ENCODE measurements around the gene S100A3. TPM values are rescaled to one million over a fixed set of nuclear protein-coding genes. Genes with fewer than 3 reads are reported as not detected.
A peak's percentile ranks its signal among the peaks of the same experiment; 100 is the strongest.

The S100A3 gene
- total RNA-seq, 1 experiment from 2014 or later: 90.0 TPM

DNA sequence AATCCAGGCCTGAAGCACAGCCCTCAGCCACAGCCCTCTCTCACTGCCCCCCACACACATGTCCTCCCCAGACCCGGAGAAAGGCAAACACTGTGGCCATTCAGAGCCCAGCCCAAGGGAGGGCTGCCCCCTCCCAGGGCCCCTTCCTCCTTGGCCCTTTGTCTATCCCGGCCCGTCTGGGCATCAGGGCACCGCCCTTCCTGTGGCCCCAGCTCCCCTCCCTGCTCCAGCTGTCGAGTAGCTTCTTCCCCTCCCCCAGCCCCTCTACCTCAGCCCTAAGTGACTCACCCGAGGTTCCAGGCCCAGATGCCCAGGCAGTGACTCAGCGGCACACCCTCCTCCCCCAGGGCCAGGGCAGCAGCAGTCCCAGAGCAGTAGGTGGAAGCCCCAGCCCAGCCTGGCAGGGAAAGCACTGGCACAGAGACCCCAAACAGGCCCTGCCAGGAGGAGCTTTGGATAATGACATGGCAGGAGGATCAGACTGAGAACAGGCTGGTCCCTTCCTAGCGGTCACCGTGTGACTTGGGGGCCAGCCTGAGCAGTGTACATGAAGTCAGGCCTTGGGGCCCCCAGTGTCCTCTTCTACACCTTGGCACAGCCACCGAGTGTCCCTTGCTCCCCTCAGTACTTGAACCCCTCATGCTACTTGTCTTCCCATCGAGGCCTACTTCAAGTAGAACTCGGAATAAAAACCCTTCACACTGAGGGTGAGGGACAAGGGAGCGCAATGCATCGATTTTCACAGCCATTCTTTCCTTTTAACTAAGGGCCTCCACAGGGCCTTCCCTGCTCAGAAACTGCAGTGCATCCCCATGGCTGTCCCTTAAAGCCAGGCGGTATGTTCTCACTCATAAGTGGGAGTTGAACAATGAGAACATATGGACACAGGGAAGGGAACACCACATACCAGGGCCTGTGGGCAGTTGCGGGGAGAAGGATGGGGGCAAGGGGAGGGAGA, 17.6 kb upstream of the S100A3 start:
- ChIA-PET CTCF (interaction anchor here (0.7 to 11.5 kb wide), 13 partner anchors 20 to 380 kb away, joined by 3 to 221 read pairs (median 4); partner anchors contain the start of genes DENND4B, S100A13, S100A14 and S100A16), POLR2A (interaction anchor here (0.6 to 24.9 kb wide), 36 partner anchors 9 to 1531 kb away, joined by 3 to 2106 read pairs (median 5); partner anchors contain the start of genes CHTOP, CREB3L4, ILF2 and JTB)
- H3K4me3 Mint-ChIP-seq (ENCODE audit: unreplicated experiment): peak overlapping the region; percentile 67
- H3K4me1 Mint-ChIP-seq (ENCODE audit: insufficient read depth, unreplicated experiment): peaks cover 65% of the 10 kb centered on the region
- TSS peak; percentile 59 for BruUV-seq (replicated peaks)
- peak overlapping the region; percentile 92 for H3K27ac Mint-ChIP-seq (ENCODE audit: low read depth, unreplicated experiment)
- DNase-seq (ENCODE audit: unreplicated experiment): peak; percentile 100
- no peaks in the 10 kb centered on the region for H3K27me3 Mint-ChIP-seq (ENCODE audit: insufficient read depth, unreplicated experiment)
- peaks cover 26% of the 10 kb centered on the region for H3K36me3 Mint-ChIP-seq (ENCODE audit: insufficient read depth, unreplicated experiment)
- H3K9me3 Mint-ChIP-seq (ENCODE audit: unreplicated experiment): no peaks in the 10 kb centered on the region
- TF ChIP-seq CTCF (IDR thresholded peaks at IDR 0.05; ENCODE audit: unreplicated experiment): no peak
- intact Hi-C loops (cut with micrococcal nuclease): no loop called here

- intact Hi-C loops (cut with micrococcal nuclease): loop anchor here (2.0 kb wide), 1 partner anchor 17 kb away; the partner anchor contains the start of gene S100A3
- Mint-ChIP-seq H3K9me3 (ENCODE audit: unreplicated experiment) (no peaks in the 10 kb centered on the region), H3K4me1 (ENCODE audit: insufficient read depth, unreplicated experiment) (peaks cover 66% of the 10 kb centered on the region), H3K4me3 (ENCODE audit: unreplicated experiment) (peak within 1 kb of the TSS; percentile 67), H3K36me3 (ENCODE audit: insufficient read depth, unreplicated experiment) (peaks cover 35% of the 10 kb centered on the region), H3K27me3 (ENCODE audit: insufficient read depth, unreplicated experiment) (no peaks in the 10 kb centered on the region), H3K27ac (ENCODE audit: low read depth, unreplicated experiment) (peak within 1 kb of the TSS; percentile 92)
- BruUV-seq (replicated peaks): no TSS peak
- CTCF ChIA-PET: interaction anchor here (0.7 to 11.5 kb wide), 15 partner anchors 13 to 381 kb away, joined by 3 to 221 read pairs (median 5); partner anchors contain the start of genes DENND4B, S100A13, S100A14 and S100A16
- DNase-seq (ENCODE audit: unreplicated experiment): peak; percentile 99
- TF ChIP-seq CTCF (IDR thresholded peaks at IDR 0.05; ENCODE audit: unreplicated experiment): no peak
- POLR2A ChIA-PET: interaction anchor here (0.6 to 24.9 kb wide), 40 partner anchors 8 to 1572 kb away, joined by 3 to 2106 read pairs (median 5); partner anchors contain the start of genes CHTOP, CREB3L4, ILF2 and JTB
These were observed 16.7 kb upstream of the S100A3 start, which contains the start of gene S100A2 for GRCh38 chr1:153565529-153566374. S100A2 (minus strand) TSS chr1:153565844; CDS start chr1:153563877, 1,967 bp downstream.

DNA sequence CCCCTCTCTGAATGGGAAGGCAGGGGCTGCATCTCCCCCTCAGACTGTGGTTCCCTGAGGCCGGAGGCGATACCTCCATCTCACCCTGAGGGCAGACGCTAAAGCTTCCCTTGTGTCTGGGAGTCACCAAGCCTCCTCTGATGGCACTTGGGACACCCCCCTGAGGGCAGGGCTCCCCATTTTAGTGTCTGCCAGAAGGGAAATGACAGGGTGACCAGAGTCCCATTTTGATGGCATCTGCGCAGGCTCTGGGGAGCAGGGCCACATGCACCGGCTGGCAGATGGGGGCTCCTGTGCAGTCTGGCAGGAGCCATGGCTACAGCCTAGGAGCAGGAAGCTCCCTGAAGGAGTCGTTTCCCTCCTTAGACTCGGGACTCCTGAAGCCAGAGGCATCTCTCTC, 14.9 kb upstream of the S100A3 start:
- no peaks in the 10 kb centered on the region for H3K9me3 Mint-ChIP-seq (ENCODE audit: unreplicated experiment)
- H3K36me3 Mint-ChIP-seq (ENCODE audit: insufficient read depth, unreplicated experiment): peaks cover 51% of the 10 kb centered on the region
- no TSS peak for BruUV-seq (replicated peaks)
- ChIA-PET POLR2A (interaction anchor here (0.6 to 24.9 kb wide), 20 partner anchors 9 to 656 kb away, joined by 3 to 2106 read pairs (median 5); partner anchors contain the start of genes CHTOP, GATAD2B, ILF2 and S100A12), CTCF (interaction anchor here (0.7 to 11.5 kb wide), 15 partner anchors 8 to 63 kb away, joined by 3 to 221 read pairs (median 5); partner anchors contain the start of genes S100A13, S100A16, S100A4 and S100A5)
- peak overlapping the region; percentile 67 for H3K4me3 Mint-ChIP-seq (ENCODE audit: unreplicated experiment)
- TF ChIP-seq CTCF (IDR thresholded peaks at IDR 0.05; ENCODE audit: unreplicated experiment): no peak
- intact Hi-C loops (cut with micrococcal nuclease): loop anchor here (2.0 kb wide), 1 partner anchor 15 kb away; the partner anchor contains the start of gene S100A3
- peak; percentile 36 for DNase-seq (ENCODE audit: unreplicated experiment)
- peaks cover 65% of the 10 kb centered on the region for H3K4me1 Mint-ChIP-seq (ENCODE audit: insufficient read depth, unreplicated experiment)
- no peaks in the 10 kb centered on the region for H3K27me3 Mint-ChIP-seq (ENCODE audit: insufficient read depth, unreplicated experiment)
- peak overlapping the region; percentile 92 for H3K27ac Mint-ChIP-seq (ENCODE audit: low read depth, unreplicated experiment)

Data from MCF 10A (cell line).